RWPE1 (cell line): Measurements from ENCODE around the gene ATP8A2.

Experiments used
- CTCF ChIA-PET: fragments of 350-600 bp; sonication (Branson Sonifier 250); formaldehyde crosslinking; extraction: SDS; loops from one replicate; lab custom pipeline; 2021; lab: Yijun Ruan, JAX
- POLR2A ChIA-PET: fragments of 400-600 bp; formaldehyde crosslinking; extraction: SDS; loops from one replicate; lab custom pipeline; 2020; ENCODE audit warnings: antibody characterized with exemption; ENCODE audit not compliant: low non-redundant PET; lab: Yijun Ruan, JAX
- DNase-seq: peaks from one replicate; pipeline ENCODE4 v3.0.0; 2012; ENCODE audit warnings: low spot score
- H3K27ac ChIP-seq: fragments of 450-650 bp; 2 replicates; pipeline ENCODE4 v1.5.1; 2017
- CTCF ChIP-seq: fragments of 450-650 bp; conservative IDR thresholded peaks from 2 replicates; pipeline ENCODE4 v1.5.1; 2017; ENCODE audit warnings: low read depth, mild to moderate bottlenecking

The ATP8A2 gene

GRCh38 chr13:26010487-26011207 is 638.9 kb downstream of the ATP8A2 start:
- ChIA-PET POLR2A (no interaction called here), CTCF (no interaction called here)
- no peak overlapping the region for H3K27ac ChIP-seq
- DNase-seq: no peak
- TF ChIP-seq CTCF: no peak

- H3K27ac ChIP-seq: no peak overlapping the region
- CTCF ChIA-PET: no interaction called here
- POLR2A ChIA-PET: no interaction called here
- no peak for DNase-seq
- no peak for TF ChIP-seq CTCF
These were observed 639.4 kb downstream of the ATP8A2 start for GRCh38 chr13:26011208-26011573.

- no peak for DNase-seq
- CTCF ChIA-PET: no interaction called here
These were observed 640.4 kb downstream of the ATP8A2 start for GRCh38 chr13:26011996-26012821.

GRCh38 chr13:26012995-26013394 is 641.2 kb downstream of the ATP8A2 start:
- ChIA-PET CTCF (interaction anchor here (0.6 kb wide), 1 partner anchor 846 kb away, joined by 4 read pairs; no protein-coding TSS in a partner anchor), POLR2A (no interaction called here)
- no peak for DNase-seq

More at GRCh38 chr13:26011996-26012821, 640.4 kb downstream of the ATP8A2 start:
- H3K27ac ChIP-seq: no peak overlapping the region
- no peak for TF ChIP-seq CTCF
- POLR2A ChIA-PET: no interaction called here

GRCh38 chr13:26015271-26016125 is 643.7 kb downstream of the ATP8A2 start:
- no peak for TF ChIP-seq CTCF
- ChIA-PET POLR2A (no interaction called here), CTCF (no interaction called here)
- H3K27ac ChIP-seq: no peak overlapping the region
- no peak for DNase-seq

More at GRCh38 chr13:26012995-26013394, 641.2 kb downstream of the ATP8A2 start:
- H3K27ac ChIP-seq: no peak overlapping the region
- no peak for TF ChIP-seq CTCF

GRCh38 chr13:26016189-26016588 is 644.4 kb downstream of the ATP8A2 start:
- no peak for DNase-seq
- ChIA-PET CTCF (no interaction called here), POLR2A (no interaction called here)
- no peak overlapping the region for H3K27ac ChIP-seq
- no peak for TF ChIP-seq CTCF
